WTC11 (cell line): ENCODE measurements around the gene ZNF212. TPM values are rescaled to one million over a fixed set of nuclear protein-coding genes. Genes with fewer than 3 reads are reported as not detected.
A peak's percentile ranks its signal among the peaks of the same experiment; 100 is the strongest.

Experiments used
- ATF1 ChIP-seq: sonication (generic); formaldehyde crosslinking; IDR thresholded peaks from 2 replicates; pipeline ENCODE4 v1.8.1; 2023; ENCODE audit warnings: mild to moderate bottlenecking, moderate library complexity, missing genetic modification reagents
- CBFB ChIP-seq: sonication (generic); formaldehyde crosslinking; IDR thresholded peaks from 2 replicates; pipeline ENCODE4 v1.8.1; 2022; ENCODE audit warnings: mild to moderate bottlenecking, low read depth, missing genetic modification reagents
- CREB1 ChIP-seq: sonication (generic); formaldehyde crosslinking; IDR thresholded peaks from 2 replicates; pipeline ENCODE4 v1.8.0; 2023; ENCODE audit warnings: mild to moderate bottlenecking, missing genetic modification reagents
- EMX1 ChIP-seq: fragments of 250-450 bp; sonication (Bioruptor Pico); IDR thresholded peaks from 2 replicates; pipeline ENCODE4 v1.8.0; 2021; ENCODE audit warnings: mild to moderate bottlenecking
- ETV6 ChIP-seq: sonication (generic); formaldehyde crosslinking; IDR thresholded peaks from 2 replicates; pipeline ENCODE4 v1.8.1; 2022; ENCODE audit warnings: mild to moderate bottlenecking, missing genetic modification reagents
- FOXK1 ChIP-seq: sonication (generic); formaldehyde crosslinking; IDR thresholded peaks from 2 replicates; pipeline ENCODE4 v1.8.0; 2022; ENCODE audit warnings: mild to moderate bottlenecking, moderate library complexity, missing genetic modification reagents
- GABPB1 ChIP-seq: sonication (generic); formaldehyde crosslinking; IDR thresholded peaks from 2 replicates; pipeline ENCODE4 v1.8.1; 2023; ENCODE audit warnings: mild to moderate bottlenecking, missing genetic modification reagents
- JAZF1 ChIP-seq: fragments of 250-450 bp; sonication (Bioruptor Pico); IDR thresholded peaks from 2 replicates; pipeline ENCODE4 v1.9.0; 2021; ENCODE audit warnings: moderate library complexity, mild to moderate bottlenecking, inconsistent platforms
- MXD4 ChIP-seq: fragments of 250-450 bp; sonication (Bioruptor Pico); IDR thresholded peaks from 2 replicates; pipeline ENCODE4 v1.8.0; 2021; ENCODE audit warnings: mild to moderate bottlenecking, moderate library complexity, borderline replicate concordance
- NFATC4 ChIP-seq: fragments of 250-450 bp; sonication (Bioruptor Pico); IDR thresholded peaks from 2 replicates; pipeline ENCODE4 v1.9.0; 2021; ENCODE audit warnings: mild to moderate bottlenecking
- NFYB ChIP-seq: sonication (generic); formaldehyde crosslinking; conservative IDR thresholded peaks from 2 replicates; pipeline ENCODE4 v1.8.0; 2022; ENCODE audit warnings: low read depth, missing genetic modification reagents
- NR1H2 ChIP-seq: sonication (generic); formaldehyde crosslinking; IDR thresholded peaks from 2 replicates; pipeline ENCODE4 v1.9.0; 2021; ENCODE audit warnings: mild to moderate bottlenecking, moderate library complexity, missing genetic modification reagents
- SMAD4 ChIP-seq: sonication (generic); formaldehyde crosslinking; IDR thresholded peaks from 2 replicates; pipeline ENCODE4 v1.8.0; 2022; ENCODE audit warnings: mild to moderate bottlenecking, missing genetic modification reagents
- TEAD1 ChIP-seq: sonication (generic); formaldehyde crosslinking; IDR thresholded peaks from 2 replicates; pipeline ENCODE4 v1.8.0; 2022; ENCODE audit warnings: mild to moderate bottlenecking, missing genetic modification reagents
- ZNF138 ChIP-seq: sonication (generic); formaldehyde crosslinking; conservative IDR thresholded peaks from 2 replicates; pipeline ENCODE4 v1.8.1; 2022; ENCODE audit warnings: mild to moderate bottlenecking, moderate library complexity, missing genetic modification reagents
- ZNF671 ChIP-seq: fragments of 250-450 bp; sonication (Bioruptor Pico); IDR thresholded peaks from 2 replicates; pipeline ENCODE4 v1.8.0; 2021; ENCODE audit warnings: mild to moderate bottlenecking
- total RNA-seq: library from RNA; stranded (reverse); gene quantifications from 3 replicates; pipeline ENCODE4 v1.2.3, GENCODE V29; 2021
- TF ChIP-seq, protein P1 (sequence below): fragments of 250-450 bp; sonication (Bioruptor Pico); IDR thresholded peaks from 2 replicates; pipeline ENCODE4 v1.9.0; 2021; ENCODE audit warnings: mild to moderate bottlenecking
- TF ChIP-seq, protein P2 (sequence below): fragments of 250-450 bp; sonication (Bioruptor Pico); IDR thresholded peaks from 2 replicates; pipeline ENCODE4 v1.8.0; 2021; ENCODE audit warnings: mild to moderate bottlenecking
- TF ChIP-seq, protein P3 (sequence below): fragments of 250-450 bp; sonication (Bioruptor Pico); IDR thresholded peaks from 2 replicates; pipeline ENCODE4 v1.9.0; 2021; ENCODE audit warnings: mild to moderate bottlenecking
- TF ChIP-seq, protein P4 (sequence below): sonication (generic); formaldehyde crosslinking; IDR thresholded peaks from 2 replicates; pipeline ENCODE4 v1.8.1; 2022; ENCODE audit warnings: mild to moderate bottlenecking, missing genetic modification reagents, moderate library complexity, borderline replicate concordance
- TF ChIP-seq, protein P5 (sequence below): sonication (generic); formaldehyde crosslinking; IDR thresholded peaks from 2 replicates; pipeline ENCODE4 v1.8.1; 2023; ENCODE audit warnings: mild to moderate bottlenecking, missing genetic modification reagents, moderate library complexity
- TF ChIP-seq, protein P6 (sequence below): sonication (generic); formaldehyde crosslinking; IDR thresholded peaks from 2 replicates; pipeline ENCODE4 v1.8.1; 2023; ENCODE audit warnings: mild to moderate bottlenecking, missing genetic modification reagents
- TF ChIP-seq, protein P7 (sequence below): sonication (generic); formaldehyde crosslinking; IDR thresholded peaks from 2 replicates; pipeline ENCODE4 v1.8.0; 2022; ENCODE audit warnings: mild to moderate bottlenecking, missing genetic modification reagents
- TF ChIP-seq, protein P8 (sequence below): sonication (generic); formaldehyde crosslinking; IDR thresholded peaks from 2 replicates; pipeline ENCODE4 v1.8.1; 2022; ENCODE audit warnings: low read depth, missing genetic modification reagents, borderline replicate concordance
- TF ChIP-seq, protein P9 (sequence below): sonication (generic); formaldehyde crosslinking; IDR thresholded peaks from 2 replicates; pipeline ENCODE4 v1.8.0; 2023; ENCODE audit warnings: missing genetic modification reagents, mild to moderate bottlenecking, borderline replicate concordance

The ZNF212 gene
- total RNA-seq, 1 experiment from 2014 or later = 23.0 TPM

DNA sequence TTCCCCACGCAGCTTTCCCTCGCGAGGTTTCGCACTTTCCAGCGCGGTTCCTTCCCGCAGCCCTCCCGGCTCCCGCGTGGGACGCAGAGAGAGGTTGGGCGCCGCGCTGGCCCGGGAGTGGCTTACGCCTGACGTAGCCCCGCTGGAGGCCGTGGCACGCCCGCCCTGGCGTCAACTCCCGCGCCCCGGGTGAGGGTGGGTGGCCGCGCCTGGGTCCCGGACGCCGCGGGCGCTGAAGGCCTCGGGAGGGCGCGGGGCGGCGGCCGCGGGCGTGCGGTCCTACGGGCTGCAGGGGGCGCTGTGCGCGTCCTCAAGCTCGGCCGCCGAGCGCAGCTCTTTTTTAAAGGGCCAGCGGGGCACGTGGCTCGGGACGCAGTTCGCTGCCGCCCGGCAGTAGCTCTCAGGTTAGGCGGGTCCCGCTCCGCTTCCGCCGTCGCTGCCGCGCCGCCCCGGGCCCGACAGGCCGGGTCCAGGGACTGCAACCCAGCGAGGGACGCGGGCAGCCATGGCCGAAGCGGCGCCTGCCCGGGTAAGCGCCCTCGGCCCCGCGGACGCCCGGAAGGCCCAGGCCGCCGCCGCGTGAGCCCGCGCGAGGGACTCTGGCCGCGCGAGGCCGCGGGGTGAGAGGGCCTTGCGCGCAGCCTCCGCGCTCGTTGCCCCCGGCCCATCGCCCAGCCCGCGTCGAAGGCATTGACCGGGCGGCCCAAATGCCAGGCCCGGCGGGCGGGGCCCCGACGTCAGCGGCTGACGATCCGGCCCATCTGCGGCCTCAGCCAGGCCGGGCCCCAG is 22.6 kb downstream of the ZNF212 start, which contains the start of gene ZNF783 (continued):
- TF ChIP-seq, protein P1, sequence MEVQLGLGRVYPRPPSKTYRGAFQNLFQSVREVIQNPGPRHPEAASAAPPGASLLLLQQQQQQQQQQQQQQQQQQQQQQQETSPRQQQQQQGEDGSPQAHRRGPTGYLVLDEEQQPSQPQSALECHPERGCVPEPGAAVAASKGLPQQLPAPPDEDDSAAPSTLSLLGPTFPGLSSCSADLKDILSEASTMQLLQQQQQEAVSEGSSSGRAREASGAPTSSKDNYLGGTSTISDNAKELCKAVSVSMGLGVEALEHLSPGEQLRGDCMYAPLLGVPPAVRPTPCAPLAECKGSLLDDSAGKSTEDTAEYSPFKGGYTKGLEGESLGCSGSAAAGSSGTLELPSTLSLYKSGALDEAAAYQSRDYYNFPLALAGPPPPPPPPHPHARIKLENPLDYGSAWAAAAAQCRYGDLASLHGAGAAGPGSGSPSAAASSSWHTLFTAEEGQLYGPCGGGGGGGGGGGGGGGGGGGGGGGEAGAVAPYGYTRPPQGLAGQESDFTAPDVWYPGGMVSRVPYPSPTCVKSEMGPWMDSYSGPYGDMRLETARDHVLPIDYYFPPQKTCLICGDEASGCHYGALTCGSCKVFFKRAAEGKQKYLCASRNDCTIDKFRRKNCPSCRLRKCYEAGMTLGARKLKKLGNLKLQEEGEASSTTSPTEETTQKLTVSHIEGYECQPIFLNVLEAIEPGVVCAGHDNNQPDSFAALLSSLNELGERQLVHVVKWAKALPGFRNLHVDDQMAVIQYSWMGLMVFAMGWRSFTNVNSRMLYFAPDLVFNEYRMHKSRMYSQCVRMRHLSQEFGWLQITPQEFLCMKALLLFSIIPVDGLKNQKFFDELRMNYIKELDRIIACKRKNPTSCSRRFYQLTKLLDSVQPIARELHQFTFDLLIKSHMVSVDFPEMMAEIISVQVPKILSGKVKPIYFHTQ (CRISPR knock-in tag) = no peak
- no peak for TF ChIP-seq SMAD4
- TF ChIP-seq, protein P2, sequence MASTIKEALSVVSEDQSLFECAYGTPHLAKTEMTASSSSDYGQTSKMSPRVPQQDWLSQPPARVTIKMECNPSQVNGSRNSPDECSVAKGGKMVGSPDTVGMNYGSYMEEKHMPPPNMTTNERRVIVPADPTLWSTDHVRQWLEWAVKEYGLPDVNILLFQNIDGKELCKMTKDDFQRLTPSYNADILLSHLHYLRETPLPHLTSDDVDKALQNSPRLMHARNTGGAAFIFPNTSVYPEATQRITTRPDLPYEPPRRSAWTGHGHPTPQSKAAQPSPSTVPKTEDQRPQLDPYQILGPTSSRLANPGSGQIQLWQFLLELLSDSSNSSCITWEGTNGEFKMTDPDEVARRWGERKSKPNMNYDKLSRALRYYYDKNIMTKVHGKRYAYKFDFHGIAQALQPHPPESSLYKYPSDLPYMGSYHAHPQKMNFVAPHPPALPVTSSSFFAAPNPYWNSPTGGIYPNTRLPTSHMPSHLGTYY (CRISPR knock-in tag) = no peak
- TF ChIP-seq CBFB (CRISPR knock-in tag) = no peak; the same call in 1 of the 2 replicates
- no peak for TF ChIP-seq NR1H2 (CRISPR knock-in tag)
- TF ChIP-seq ZNF138 (CRISPR knock-in tag) = no peak
- no peak; the same call in 1 of the 2 replicates for TF ChIP-seq NFYB (CRISPR knock-in tag)
- TF ChIP-seq, protein P3, sequence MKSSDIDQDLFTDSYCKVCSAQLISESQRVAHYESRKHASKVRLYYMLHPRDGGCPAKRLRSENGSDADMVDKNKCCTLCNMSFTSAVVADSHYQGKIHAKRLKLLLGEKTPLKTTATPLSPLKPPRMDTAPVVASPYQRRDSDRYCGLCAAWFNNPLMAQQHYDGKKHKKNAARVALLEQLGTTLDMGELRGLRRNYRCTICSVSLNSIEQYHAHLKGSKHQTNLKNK (CRISPR knock-in tag) = no peak
- TF ChIP-seq, protein P4, sequence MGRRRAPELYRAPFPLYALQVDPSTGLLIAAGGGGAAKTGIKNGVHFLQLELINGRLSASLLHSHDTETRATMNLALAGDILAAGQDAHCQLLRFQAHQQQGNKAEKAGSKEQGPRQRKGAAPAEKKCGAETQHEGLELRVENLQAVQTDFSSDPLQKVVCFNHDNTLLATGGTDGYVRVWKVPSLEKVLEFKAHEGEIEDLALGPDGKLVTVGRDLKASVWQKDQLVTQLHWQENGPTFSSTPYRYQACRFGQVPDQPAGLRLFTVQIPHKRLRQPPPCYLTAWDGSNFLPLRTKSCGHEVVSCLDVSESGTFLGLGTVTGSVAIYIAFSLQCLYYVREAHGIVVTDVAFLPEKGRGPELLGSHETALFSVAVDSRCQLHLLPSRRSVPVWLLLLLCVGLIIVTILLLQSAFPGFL (CRISPR knock-in tag) = no peak
- TF ChIP-seq EMX1 (CRISPR knock-in tag) = peak; percentile 52; the same call in 1 of the 2 replicates
- TF ChIP-seq FOXK1 (CRISPR knock-in tag) = peak; percentile 60
- TF ChIP-seq NFATC4 = no peak
- TF ChIP-seq, protein P5, sequence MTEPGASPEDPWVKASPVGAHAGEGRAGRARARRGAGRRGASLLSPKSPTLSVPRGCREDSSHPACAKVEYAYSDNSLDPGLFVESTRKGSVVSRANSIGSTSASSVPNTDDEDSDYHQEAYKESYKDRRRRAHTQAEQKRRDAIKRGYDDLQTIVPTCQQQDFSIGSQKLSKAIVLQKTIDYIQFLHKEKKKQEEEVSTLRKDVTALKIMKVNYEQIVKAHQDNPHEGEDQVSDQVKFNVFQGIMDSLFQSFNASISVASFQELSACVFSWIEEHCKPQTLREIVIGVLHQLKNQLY (CRISPR knock-in tag) = no peak
- TF ChIP-seq GABPB1 (CRISPR knock-in tag) = peak; percentile 49
- TF ChIP-seq TEAD1 (CRISPR knock-in tag) = peak; percentile 72; the same call in 1 of the 2 replicates
- no peak for TF ChIP-seq CREB1
- TF ChIP-seq, protein P6, sequence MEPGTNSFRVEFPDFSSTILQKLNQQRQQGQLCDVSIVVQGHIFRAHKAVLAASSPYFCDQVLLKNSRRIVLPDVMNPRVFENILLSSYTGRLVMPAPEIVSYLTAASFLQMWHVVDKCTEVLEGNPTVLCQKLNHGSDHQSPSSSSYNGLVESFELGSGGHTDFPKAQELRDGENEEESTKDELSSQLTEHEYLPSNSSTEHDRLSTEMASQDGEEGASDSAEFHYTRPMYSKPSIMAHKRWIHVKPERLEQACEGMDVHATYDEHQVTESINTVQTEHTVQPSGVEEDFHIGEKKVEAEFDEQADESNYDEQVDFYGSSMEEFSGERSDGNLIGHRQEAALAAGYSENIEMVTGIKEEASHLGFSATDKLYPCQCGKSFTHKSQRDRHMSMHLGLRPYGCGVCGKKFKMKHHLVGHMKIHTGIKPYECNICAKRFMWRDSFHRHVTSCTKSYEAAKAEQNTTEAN = no peak
- TF ChIP-seq, protein P7, sequence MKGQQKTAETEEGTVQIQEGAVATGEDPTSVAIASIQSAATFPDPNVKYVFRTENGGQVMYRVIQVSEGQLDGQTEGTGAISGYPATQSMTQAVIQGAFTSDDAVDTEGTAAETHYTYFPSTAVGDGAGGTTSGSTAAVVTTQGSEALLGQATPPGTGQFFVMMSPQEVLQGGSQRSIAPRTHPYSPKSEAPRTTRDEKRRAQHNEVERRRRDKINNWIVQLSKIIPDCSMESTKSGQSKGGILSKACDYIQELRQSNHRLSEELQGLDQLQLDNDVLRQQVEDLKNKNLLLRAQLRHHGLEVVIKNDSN (CRISPR knock-in tag) = peak; percentile 88
- peak; percentile 41; the same call in 1 of the 2 replicates for TF ChIP-seq ATF1
- TF ChIP-seq, protein P8, sequence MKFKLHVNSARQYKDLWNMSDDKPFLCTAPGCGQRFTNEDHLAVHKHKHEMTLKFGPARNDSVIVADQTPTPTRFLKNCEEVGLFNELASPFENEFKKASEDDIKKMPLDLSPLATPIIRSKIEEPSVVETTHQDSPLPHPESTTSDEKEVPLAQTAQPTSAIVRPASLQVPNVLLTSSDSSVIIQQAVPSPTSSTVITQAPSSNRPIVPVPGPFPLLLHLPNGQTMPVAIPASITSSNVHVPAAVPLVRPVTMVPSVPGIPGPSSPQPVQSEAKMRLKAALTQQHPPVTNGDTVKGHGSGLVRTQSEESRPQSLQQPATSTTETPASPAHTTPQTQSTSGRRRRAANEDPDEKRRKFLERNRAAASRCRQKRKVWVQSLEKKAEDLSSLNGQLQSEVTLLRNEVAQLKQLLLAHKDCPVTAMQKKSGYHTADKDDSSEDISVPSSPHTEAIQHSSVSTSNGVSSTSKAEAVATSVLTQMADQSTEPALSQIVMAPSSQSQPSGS (CRISPR knock-in tag) = no peak
- no peak for TF ChIP-seq MXD4
- peak; percentile 92 for TF ChIP-seq ETV6 (CRISPR knock-in tag)
- TF ChIP-seq ZNF671 (CRISPR knock-in tag) = no peak
- TF ChIP-seq, protein P9, sequence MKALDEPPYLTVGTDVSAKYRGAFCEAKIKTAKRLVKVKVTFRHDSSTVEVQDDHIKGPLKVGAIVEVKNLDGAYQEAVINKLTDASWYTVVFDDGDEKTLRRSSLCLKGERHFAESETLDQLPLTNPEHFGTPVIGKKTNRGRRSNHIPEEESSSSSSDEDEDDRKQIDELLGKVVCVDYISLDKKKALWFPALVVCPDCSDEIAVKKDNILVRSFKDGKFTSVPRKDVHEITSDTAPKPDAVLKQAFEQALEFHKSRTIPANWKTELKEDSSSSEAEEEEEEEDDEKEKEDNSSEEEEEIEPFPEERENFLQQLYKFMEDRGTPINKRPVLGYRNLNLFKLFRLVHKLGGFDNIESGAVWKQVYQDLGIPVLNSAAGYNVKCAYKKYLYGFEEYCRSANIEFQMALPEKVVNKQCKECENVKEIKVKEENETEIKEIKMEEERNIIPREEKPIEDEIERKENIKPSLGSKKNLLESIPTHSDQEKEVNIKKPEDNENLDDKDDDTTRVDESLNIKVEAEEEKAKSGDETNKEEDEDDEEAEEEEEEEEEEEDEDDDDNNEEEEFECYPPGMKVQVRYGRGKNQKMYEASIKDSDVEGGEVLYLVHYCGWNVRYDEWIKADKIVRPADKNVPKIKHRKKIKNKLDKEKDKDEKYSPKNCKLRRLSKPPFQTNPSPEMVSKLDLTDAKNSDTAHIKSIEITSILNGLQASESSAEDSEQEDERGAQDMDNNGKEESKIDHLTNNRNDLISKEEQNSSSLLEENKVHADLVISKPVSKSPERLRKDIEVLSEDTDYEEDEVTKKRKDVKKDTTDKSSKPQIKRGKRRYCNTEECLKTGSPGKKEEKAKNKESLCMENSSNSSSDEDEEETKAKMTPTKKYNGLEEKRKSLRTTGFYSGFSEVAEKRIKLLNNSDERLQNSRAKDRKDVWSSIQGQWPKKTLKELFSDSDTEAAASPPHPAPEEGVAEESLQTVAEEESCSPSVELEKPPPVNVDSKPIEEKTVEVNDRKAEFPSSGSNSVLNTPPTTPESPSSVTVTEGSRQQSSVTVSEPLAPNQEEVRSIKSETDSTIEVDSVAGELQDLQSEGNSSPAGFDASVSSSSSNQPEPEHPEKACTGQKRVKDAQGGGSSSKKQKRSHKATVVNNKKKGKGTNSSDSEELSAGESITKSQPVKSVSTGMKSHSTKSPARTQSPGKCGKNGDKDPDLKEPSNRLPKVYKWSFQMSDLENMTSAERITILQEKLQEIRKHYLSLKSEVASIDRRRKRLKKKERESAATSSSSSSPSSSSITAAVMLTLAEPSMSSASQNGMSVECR (CRISPR knock-in tag) = peak; percentile 78
- TF ChIP-seq JAZF1 (CRISPR knock-in tag) = no peak
